Tibial nerve (tissue), 3 donors: ENCODE results near the gene MCF2L2.

ENCODE experiments used
- CTCF ChIP-seq, 5 experiments: fragments of 200-600 bp in 3 of 5; fragments of 450-650 bp in 2 of 5; sonication (generic) in 3 of 5; IDR thresholded peaks; one replicate each; pipeline ENCODE4 v1.5.1; 2016 to 2019; ENCODE audit warnings: antibody characterized with exemption in 5 of 5, mild to moderate bottlenecking in 3 of 5, moderate library complexity in 2 of 5
- POLR2A ChIP-seq, 2 donors: fragments of 450-650 bp; IDR thresholded peaks; one replicate each; pipeline ENCODE4 v1.6.1; 2017; ENCODE audit warnings: antibody characterized with exemption in 2 of 2, mild to moderate bottlenecking in 2 of 2, moderate library complexity in 2 of 2

- no peak for TF ChIP-seq CTCF (IDR thresholded peaks at IDR 0.05)
- TF ChIP-seq POLR2A (IDR thresholded peaks at IDR 0.05) = no peak
Observed at GRCh38 chr3:183449791-183450190, 21.4 kb upstream of the MCF2L2 start.
